ENCODE results near the gene POLK.

DNA sequence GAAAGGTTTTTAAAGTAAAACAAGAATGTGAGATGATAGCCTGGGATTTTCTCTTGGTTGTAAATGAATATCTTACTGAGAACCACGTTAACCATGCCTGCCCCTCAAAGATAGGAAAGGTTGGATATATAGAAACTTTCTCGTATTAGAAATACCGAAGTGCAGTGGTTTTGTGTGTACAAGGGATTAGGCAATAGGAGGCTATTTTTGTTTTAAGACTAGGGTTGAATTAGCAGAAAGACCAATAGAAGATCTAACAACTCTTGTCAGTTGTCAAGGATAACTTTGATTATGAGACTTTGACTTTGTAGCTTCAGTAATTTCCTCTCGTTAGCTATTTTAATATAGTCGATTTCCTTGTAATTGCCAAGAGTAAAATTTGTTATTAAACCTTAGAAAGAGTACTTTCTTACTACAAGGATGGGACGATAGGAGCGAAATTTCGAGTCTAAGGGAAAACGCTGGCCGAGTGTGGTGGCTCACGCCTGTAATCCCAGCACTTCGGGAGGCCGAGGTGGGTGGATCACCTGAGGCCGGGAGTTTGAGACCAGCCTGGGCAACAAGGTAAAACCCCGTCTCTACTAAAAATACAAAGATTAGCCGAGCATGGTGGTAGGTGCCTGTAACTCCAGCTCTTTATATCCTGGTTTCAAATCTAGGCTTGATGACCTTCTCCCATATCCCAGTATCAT, 838 bp downstream of the POLK start:
- no peak for TF ChIP-seq POLR2AphosphoS5 (IDR thresholded peaks at IDR 0.05; ENCODE audit: low read depth, low read length)
- no peak for TF ChIP-seq REST (IDR thresholded peaks at IDR 0.05; ENCODE audit: insufficient read depth in 1 of 2, low read depth in 2 of 2, low read length in 2 of 2)

Measured in PFSK-1 (cell line).